HG03378 (cell line): ENCODE results near the gene HOXA11.

ENCODE experiments used
- ATAC-seq: cut with Tn5 transposase; IDR thresholded peaks from one replicate; pipeline ENCODE4 v1.9.1; 2021; ENCODE audit warnings: mild to moderate bottlenecking, moderate library complexity; ENCODE audit not compliant: unreplicated experiment

HOXA11 gene

GRCh38 chr7:27207348-27207985 lies 22.4 kb upstream of the HOXA11 start:
- ATAC-seq = no peak

- no peak for ATAC-seq
These were observed 20.6 kb upstream of the HOXA11 start for GRCh38 chr7:27205325-27206280.

DNA sequence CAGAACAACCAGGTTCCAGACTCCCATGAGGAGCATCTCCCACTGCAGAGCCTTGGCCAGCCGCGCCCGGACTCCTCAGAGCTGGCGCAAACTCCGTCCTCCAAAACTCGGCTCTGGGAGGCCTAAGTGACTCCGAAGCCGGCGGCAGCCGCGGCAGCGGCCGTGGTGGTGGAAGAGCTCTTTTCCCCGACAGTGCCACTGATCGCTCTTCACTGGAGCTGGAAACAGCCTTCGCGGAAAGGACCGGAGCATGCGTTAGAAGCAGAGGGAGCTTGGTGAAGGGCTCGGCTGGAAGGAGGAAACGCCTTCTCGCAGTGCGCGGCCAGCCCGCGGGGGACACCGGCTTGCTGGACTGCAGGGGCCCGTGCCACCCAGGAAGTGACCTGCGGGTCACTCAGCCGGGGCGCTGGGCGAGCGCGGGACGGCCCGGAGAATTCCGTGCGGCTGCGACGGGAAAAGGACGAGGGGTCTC lies 19.9 kb upstream of the HOXA11 start:
- ATAC-seq = no peak

- ATAC-seq = no peak
These were observed 19.0 kb upstream of the HOXA11 start for GRCh38 chr7:27203964-27204594.

DNA sequence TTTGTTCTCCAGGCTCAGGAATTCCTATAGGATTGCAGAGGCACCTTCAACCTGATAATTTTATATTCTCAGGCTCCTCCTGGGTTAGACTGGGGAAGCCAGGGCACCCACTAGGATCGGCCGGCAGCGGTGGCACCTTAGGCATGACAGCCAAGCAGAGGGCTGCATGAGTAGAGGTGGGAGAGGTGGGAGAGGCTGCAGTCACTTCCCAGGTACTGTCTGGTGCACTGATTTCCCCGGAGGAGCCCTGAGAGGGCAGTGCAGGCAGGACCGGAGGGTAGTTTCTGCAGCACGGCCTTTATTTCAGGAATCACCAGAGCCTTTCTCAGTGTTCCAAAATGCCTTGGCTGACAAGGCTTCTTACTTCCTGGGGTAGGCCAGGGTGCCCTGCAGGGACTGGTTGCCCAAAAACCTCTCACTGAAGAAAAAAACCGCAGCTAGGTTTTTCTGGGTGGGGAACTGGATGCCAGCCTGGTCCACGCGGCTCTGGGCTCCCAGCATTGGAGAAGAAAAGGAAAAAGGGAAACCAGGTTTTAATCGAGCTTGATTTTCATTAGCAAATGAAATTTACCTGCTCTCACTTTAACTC lies 18.4 kb upstream of the HOXA11 start:
- ATAC-seq = no peak

- ATAC-seq = no peak
These were observed 17.8 kb upstream of the HOXA11 start for GRCh38 chr7:27202862-27203134.

DNA sequence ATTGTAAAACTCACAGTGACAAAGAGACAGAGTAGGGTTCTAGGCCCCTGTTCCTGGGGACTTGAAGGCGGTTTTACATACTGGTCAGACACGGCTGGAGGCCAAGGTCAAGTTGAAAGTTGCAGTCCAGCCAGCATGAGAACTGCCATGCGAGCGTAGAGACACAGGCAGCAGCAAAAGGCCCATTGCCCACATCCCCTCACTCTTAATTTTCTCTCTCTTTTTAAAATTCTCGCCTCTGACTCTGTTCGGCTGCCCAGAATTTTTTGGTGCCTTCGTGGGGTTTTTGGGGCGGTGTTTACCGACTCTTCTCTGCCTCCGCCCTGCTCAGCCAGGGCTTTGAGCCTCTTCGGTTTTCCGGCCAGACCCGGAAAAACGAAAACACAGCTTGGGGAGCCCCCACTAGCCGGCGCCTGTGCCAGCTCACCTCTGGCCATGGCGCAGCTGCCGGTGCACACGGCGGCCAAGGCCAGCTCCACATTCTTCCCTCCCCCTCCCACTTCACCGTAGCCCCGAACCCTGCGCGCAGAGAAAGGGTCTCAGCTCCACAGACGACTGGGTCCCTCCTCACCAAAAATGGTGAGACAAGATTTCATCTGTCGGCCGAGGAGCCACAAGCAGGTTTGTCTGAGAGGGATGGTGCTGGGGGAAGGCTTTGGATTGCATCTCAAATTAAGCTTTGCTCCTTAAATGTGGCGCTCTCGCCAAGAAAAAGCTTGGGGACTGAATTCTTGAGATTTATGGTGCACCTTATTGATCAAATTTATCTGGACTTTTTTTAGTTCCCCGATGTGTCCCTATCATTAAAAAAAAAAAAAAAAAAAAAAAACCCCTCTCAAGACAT lies 17.2 kb upstream of the HOXA11 start:
- ATAC-seq = no peak

DNA sequence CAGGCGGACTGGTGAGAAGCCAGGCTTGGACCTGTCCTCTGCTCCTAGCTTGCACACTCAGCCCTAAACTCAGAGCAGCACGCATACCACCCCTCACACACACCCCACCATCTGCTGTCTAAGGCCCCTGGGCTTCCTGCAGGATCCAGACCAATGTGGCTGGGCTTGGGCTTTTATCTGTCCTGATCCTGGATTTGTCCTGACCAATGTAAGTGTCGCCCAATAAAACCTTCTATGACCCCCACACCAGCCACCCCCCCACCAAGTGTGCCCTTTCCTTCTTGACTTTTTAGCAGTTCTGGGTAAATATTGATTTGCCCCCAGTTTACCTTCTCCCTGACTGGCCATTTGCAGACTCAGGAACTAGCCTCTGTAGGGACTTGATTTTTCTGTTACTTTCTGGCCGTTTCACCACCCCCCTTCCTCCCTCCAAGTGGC lies 16.6 kb upstream of the HOXA11 start:
- ATAC-seq = no peak

GRCh38 chr7:27200761-27201579 lies 15.9 kb upstream of the HOXA11 start:
- no peak for ATAC-seq

GRCh38 chr7:27199849-27200760 lies 15.1 kb upstream of the HOXA11 start, which contains the start of gene HOXA13:
Gene HOXA13 (minus strand): TSS chr7:27200091. CDS start chr7:27200077, 14 bp downstream.
- no peak for ATAC-seq

GRCh38 chr7:27198871-27199801 lies 14.1 kb upstream of the HOXA11 start:
- ATAC-seq = no peak

DNA sequence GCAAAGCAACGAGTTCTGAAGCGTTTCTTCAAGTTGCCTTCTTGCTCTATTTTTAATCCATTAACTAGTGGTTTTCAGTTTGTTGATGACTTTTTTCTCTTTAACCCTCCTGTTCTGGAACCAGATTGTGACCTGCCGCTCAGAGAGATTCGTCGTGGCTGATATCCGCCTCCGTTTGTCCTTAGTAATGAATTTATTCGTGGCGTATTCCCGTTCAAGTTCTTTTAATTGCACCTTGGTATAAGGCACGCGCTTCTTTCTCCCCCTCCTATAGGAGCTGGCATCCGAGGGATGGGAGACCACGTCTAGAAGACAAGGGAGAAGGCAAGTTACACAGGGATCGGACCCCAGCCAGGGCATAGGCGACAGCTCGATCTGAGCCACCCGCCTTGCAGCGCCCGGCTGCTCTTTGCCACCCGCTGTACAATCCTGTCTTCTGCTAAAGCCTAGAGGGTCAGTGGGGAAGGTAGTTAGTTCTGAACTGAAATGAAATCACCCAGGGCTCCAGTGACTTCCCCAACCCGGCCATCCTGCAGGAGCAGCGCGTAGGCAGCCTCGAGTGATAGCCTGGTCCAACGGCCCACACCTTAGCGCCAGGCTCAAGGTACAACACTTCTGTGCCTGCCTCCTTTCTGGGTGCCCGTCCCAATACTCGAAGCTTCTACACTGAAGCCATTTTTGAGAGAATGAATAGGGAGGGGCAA lies 13.3 kb upstream of the HOXA11 start:
- no peak for ATAC-seq

GRCh38 chr7:27197137-27198042 lies 12.4 kb upstream of the HOXA11 start:
- no peak for ATAC-seq

DNA sequence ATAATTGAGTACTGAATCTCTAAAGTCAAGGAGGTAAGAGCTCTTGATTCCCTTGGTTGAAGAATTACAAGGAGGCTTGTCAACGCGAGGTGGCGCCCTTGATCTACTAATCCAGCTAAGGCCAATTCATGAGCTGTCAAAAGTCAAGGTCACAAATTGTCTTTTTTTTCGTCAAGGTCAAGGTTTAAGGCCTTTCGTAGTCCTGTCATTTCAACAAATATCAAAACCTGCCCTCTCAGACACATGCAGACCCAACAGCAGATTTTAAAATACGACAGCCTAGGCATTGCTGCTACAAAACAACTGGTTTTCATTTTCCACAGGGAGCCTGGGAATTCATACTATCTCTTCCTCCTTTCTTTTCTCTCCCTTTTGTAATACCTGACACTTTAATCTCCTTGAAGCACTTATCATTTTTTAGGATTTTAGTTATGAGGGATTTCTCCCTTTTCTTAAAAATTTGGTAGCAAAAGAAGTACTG lies 11.3 kb upstream of the HOXA11 start:
- ATAC-seq = no peak

GRCh38 chr7:27194686-27195379 lies 9.8 kb upstream of the HOXA11 start:
- no peak for ATAC-seq
